ENCODE results near the gene GABBR2. TPM values are rescaled to one million over a fixed set of nuclear protein-coding genes. Genes with fewer than 3 reads are reported as not detected.
A peak's percentile ranks its signal among the peaks of the same experiment; 100 is the strongest.

GABBR2 gene
- total and polyA plus RNA-seq, 12 donors = under 0.01 to 1.3 (median 0.45) TPM

GRCh38 chr9:98712987-98713386, 4.3 kb upstream of the GABBR2 start:
- intact Hi-C loops (cut with DNase I) = no loop called here
- DNase-seq = no peak
- H3K27me3 ChIP-seq = peaks cover 7 to 75% (median 56%) of the 10 kb centered on the region in 7 donors
- H3K9me3 ChIP-seq = peaks cover 0 to under 1% (median 0%) of the 10 kb centered on the region in 11 donors
- H3K4me1 ChIP-seq = peaks cover 0 to 8% (median 4%) of the 10 kb centered on the region in 9 donors
- H3K4me3 ChIP-seq = no peak overlapping the region
- ATAC-seq = no peak
- no peak for TF ChIP-seq CTCF (IDR thresholded peaks at IDR 0.05)
- no peak overlapping the region for H3K27ac ChIP-seq
- H3K36me3 ChIP-seq = no peaks in the 10 kb centered on the region

GRCh38 chr9:98709968-98710965, 1.5 kb upstream of the GABBR2 start:
- Histone ChIP-seq H3K4me1 (peaks cover 3 to 22% (median 15%) of the 10 kb centered on the region in 9 donors), H3K27ac (no peak overlapping the region), H3K9me3 (no peaks in the 10 kb centered on the region), H3K36me3 (no peaks in the 10 kb centered on the region), H3K4me3 (no peak overlapping the region), H3K27me3 (peaks cover 13 to 89% (median 71%) of the 10 kb centered on the region in 7 donors)
- peak in 1 of 2 donors; percentile 26 for DNase-seq
- intact Hi-C loops (cut with DNase I) = loop anchor here in 4 of 10 donors (5.0 to 10.0 kb wide), 3 partner anchors 55 to 395 kb away; no protein-coding TSS in a partner anchor
- 61 to 64% methylated on average over 14 of the region's 14 CpGs for WGBS, 2 donors
- peak in 3 of 8 donors; percentile 40 to 66 (median 45) for ATAC-seq
- TF ChIP-seq CTCF (IDR thresholded peaks at IDR 0.05) = no peak

GRCh38 chr9:98708103-98708932, 417 bp downstream of the GABBR2 start:
- Histone ChIP-seq H3K9me3 (no peaks in the 10 kb centered on the region), H3K27ac (no peak overlapping the region), H3K27me3 (peaks cover 13 to 96% (median 90%) of the 10 kb centered on the region in 7 donors), H3K4me3 (peak overlapping the region in 9 of 10 donors; percentile 20 to 42 (median 31)), H3K36me3 (no peaks in the 10 kb centered on the region), H3K4me1 (peaks cover 3 to 22% (median 15%) of the 10 kb centered on the region in 9 donors)
- TF ChIP-seq CTCF (IDR thresholded peaks at IDR 0.05) = no peak
- intact Hi-C loops (cut with DNase I) = loop anchor here in 4 of 10 donors (5.0 to 10.0 kb wide), 3 partner anchors 56 to 394 kb away; no protein-coding TSS in a partner anchor
- WGBS, 2 donors = 3 to 5% methylated on average over 49 to 89 of the region's 89 CpGs
- no peak for ATAC-seq
- no peak for DNase-seq
